Tibial nerve (tissue), 4 donors: ENCODE measurements around the gene WNT3A.

ENCODE experiments used
- CTCF ChIP-seq, 5 experiments: fragments of 200-600 bp in 3 of 5; fragments of 450-650 bp in 2 of 5; sonication (generic) in 3 of 5; IDR thresholded peaks; one replicate each; pipeline ENCODE4 v1.5.1; 2016 to 2019; ENCODE audit warnings: antibody characterized with exemption in 5 of 5, mild to moderate bottlenecking in 3 of 5, moderate library complexity in 2 of 5
- EP300 ChIP-seq, 2 donors: sonication (generic); formaldehyde crosslinking; IDR thresholded peaks; one replicate each; pipeline ENCODE4 v1.6.1; 2017; ENCODE audit warnings: antibody characterized with exemption in 2 of 2, mild to moderate bottlenecking in 1 of 2
- POLR2A ChIP-seq, 2 donors: fragments of 450-650 bp; IDR thresholded peaks; one replicate each; pipeline ENCODE4 v1.6.1; 2017; ENCODE audit warnings: antibody characterized with exemption in 2 of 2, mild to moderate bottlenecking in 2 of 2, moderate library complexity in 2 of 2

GRCh38 chr1:227961651-227962466 lies 44.9 kb upstream of the WNT3A start:
- TF ChIP-seq CTCF (IDR thresholded peaks at IDR 0.05) = no peak
- TF ChIP-seq POLR2A (IDR thresholded peaks at IDR 0.05) = no peak
- no peak for TF ChIP-seq EP300 (IDR thresholded peaks at IDR 0.05)
